Right forelimb (tissue), 1 donor: Measurements from ENCODE around the gene H19.

ENCODE experiments used
- DNase-seq: peaks from one replicate; pipeline ENCODE4 v3.0.0-alpha.2; 2018

H19 gene

DNA sequence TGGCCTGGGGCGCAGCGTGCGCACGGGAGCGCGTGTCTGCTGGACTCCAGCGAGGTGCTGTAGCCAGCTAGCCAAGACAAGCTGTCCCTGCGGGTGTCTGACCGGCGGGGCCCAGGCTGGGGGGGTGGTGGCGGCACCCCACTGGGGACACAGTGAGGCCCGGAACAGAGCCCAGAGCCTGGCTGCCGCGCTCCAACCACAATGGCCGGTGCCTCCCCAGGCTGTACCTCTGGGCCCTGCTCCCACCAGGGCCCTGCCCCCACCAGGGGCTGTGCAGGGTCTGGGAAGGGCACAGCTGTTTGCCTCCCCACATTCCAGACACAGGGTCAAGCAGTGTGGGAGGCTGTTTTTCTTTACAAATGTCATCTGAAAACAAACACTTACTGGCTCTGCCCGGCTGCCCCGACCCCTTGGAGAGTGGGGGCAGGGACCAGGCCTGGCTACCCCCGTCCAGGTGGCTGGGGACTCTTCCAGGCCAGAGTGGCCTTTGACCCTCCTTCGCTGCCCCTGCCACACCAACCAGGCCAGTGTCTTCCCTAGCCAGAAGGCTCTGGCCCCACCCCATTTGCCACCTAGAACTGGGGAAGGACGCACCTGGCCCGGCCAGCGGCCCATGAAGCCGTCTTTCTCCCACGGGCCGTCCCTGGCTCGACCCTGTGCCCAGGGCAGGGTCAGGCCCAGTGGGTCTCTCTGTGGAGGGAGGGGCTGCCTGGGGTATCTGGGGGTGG, 14.6 kb downstream of the H19 start:
- no peak for DNase-seq

DNA sequence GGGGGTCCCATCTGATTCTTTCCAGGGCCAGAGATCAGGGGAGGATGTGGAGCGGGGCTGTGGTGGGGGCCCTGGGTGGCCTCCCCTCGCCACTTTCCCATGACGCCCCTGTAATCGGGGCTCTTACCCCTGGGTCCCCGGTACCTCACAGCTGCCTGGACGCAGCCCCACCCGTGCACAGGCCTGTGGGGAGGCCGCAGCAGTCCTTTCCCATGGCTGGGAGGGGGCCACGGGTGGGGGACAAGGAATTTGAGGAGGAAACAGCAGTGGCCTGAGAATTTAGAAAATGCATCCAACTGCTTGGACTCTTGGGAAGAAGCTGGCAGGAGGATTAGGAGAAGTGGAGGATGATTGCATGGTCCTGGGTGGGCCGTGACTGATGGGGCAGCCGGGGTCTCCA, 18.0 kb downstream of the H19 start:
- no peak for DNase-seq

GRCh38 chr11:1978720-1979473, 18.7 kb downstream of the H19 start:
- DNase-seq = no peak

DNA sequence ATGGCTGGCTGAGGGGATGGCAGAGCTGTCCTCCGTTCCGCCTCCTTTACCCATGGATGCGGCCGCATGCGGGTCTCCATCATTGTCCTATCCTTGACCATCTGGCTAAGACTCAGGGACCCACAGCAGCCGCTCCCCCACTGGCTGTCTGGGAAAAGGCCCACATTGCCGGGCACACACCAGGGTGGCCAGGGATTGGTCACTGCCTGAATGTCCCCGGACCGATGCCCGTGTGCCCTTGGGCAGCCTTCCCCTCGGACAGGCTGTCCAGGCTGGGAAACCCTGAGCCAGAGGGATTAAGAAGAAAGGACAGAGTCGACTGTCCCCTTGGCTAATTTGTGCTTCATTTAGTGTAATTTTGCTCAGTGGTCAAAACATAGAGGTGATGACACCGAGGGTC, 22.5 kb downstream of the H19 start:
- no peak for DNase-seq

- DNase-seq = no peak
Measured at GRCh38 chr11:1970956-1971355, 26.7 kb downstream of the H19 start.

DNA sequence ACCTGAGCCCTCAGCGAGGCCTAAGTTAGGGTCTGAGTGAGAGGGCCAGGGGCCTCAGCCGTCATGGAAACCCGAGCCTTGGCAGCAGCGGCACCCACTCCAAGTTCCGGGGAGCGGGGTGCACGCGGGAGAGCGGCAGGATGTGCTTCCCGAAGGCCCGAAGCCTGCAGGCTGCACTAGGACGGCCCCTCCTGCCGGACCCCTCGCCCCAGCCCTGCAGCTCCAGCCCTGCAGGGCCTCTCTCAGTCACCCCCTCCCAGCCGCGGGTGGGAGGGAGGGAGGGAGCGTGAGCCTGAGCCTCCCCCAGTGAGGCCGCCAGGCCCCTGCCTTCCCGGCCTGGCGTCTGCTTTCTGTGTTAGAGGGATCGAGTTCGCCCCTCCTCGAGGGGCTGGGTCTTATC, 27.9 kb downstream of the H19 start:
- no peak for DNase-seq

DNA sequence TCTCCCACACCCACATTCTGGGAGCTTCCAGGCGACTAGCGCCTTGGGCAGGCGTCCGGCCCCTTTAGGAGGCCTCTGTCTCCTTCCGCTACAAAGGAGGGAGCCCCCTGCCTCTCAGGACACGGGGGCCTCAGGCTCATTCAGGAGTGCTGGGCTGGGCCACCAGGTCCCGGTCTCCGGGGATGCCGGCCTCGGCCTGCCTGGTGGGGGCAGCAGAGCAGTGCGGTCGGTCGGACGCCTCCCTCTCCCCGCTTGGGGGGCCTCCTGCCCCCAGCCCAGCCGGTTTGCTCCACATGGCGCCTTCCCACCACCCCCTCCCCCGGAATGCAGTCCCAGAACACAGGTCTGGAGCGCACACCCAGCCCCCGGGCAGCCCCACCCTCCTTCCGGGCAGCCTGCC, 28.6 kb downstream of the H19 start:
- DNase-seq = no peak

GRCh38 chr11:1968454-1969002, 29.1 kb downstream of the H19 start:
- DNase-seq = no peak

DNA sequence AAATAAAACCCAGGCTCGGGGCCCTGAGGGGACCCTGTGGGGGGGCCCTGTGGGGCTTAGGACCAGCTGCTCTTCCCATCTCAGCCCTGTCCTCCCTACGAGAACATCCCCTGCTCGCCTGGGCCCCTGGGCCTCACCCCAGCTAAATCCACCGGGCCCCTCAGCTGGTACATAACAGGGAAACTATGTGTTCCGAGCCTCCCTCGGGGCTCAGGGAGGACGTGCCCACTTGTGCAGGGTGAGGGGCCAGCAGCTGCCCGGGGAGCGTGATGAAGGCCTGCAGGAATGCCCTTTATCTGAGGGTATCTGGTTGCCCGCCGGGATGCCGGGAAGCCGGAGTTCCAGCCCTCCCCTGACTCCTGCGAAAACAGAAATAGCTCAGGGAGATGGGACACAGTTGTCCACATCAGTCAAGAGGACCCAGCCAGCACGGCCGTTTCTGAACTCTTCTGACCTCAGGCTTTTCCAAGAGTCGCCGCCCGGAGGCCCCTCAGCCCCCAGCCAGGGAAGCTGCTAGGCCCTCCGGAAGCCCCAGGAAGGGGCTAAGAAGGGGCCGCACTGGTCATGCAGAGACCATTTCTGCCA, 29.9 kb downstream of the H19 start:
- no peak for DNase-seq

DNA sequence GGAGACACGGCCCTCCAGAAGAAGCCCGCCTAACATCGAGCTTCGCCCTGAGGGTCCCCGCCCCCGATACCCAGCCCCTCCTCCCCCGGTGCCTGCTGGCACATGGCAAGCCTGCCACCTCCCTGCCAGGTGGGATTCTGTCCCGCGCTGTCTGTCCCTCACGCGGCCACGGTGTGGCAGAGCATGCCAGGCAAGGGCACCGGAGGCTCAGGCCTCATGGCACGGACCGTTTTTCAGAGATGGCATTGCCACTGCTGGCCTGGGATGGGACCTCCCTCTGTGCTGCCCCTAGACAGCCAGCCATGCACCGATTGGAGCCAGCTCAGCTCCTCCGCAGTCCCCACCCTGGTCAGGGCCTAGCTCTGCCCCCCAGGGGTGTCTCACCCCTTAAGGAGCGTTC, 31.1 kb downstream of the H19 start:
- DNase-seq = no peak

GRCh38 chr11:1964955-1965354, 32.7 kb downstream of the H19 start:
- DNase-seq = no peak

DNA sequence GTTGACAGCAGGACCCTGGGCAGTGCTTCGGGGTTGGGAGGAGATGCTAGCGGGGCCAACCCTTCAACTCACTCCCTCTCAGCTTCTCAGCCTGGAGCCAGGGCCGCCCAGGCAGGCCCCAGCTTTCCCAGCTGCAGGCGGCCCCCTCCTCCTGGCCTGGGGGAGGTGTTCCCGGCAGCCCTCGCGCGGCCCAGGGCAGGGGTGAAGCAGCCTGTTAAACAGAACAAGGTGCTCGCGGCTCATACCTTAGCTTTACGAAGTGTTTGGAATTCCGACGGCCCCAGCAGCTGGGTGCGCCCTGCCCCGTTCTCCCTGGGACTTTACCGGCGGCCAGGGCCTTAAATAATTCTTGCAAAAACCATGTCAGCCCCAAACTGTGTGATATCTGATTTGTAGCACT, 33.3 kb downstream of the H19 start:
- no peak for DNase-seq

GRCh38 chr11:1963864-1964263, 33.8 kb downstream of the H19 start:
- no peak for DNase-seq

DNA sequence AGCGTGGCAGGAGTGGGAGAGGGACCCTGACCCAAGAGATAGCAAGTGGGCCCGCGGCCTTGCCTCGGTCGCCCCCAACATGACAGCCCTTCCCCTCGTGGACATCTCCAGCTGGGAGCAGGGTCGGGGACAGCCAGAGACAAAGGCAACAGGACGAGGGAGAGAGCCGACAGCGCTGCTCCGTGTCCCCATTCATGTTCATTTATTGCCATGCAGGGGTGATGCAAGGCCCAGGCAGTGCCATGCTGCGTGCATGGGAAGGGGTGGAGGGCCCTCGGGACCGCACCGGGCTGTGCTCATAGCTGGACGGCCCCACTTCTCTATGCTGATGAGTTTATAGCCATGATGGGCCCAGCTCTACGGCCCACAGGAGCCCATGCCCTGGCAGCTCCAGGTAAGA, 37.9 kb downstream of the H19 start:
- no peak for DNase-seq

GRCh38 chr11:1958367-1958766, 39.3 kb downstream of the H19 start:
- DNase-seq = no peak

- no peak for DNase-seq
Measured at GRCh38 chr11:1953489-1954266, 44.0 kb downstream of the H19 start.

DNA sequence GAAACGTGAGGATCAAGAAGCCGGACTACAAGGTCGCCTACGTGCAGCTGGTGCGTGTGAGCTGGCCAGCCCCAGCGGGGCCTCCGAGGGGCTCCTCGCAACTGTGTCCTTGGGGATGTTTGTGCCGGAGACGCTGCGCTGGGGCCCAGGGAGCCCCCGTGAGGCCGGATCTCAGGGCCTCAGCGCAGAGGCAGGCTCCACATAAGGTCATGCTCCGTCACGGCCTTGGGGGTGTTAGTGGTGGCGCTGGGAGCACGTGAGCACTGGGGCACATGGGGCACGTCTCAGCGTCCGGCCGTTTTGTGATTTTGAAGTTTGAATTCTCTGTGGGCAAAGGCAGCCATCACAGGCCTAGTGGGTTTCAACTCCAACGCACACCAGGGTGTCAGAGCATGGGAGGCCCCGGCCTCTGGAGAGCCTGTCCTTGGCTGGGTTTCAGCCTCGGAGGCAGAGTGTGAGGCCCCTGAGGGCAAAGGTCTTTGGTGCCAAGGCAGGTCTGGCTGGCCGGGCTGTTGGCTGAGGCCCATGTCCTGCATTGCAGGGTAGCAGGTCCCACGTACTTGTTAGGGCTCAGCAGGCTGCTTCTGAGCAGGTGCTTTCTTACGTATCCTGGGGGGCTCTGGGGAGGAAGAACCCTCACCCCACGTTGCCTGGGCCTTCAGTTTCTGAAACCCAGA, 44.7 kb downstream of the H19 start:
- DNase-seq = no peak

DNA sequence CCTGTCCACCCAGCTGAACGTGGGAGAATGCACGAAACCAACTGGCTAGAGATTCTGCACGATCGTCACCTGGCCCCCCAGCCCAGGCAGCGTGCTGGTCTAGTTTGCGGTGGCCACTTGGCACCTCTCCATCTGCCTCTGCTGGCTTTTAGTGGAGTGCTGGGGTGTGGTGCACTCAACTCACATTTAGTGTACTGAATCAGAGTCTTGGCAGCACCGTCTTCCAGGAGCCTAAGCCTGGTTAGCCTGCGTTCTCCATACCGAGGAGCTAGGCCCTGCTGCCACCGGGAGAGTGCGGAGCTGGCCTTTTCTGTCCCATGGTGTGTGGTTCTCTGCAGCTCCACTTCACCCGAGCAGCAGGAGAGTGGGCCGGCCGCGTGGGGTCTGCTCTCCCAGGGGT, 47.7 kb downstream of the H19 start:
- no peak for DNase-seq

- DNase-seq = no peak
Measured at GRCh38 chr11:1949302-1949701, 48.3 kb downstream of the H19 start.

DNA sequence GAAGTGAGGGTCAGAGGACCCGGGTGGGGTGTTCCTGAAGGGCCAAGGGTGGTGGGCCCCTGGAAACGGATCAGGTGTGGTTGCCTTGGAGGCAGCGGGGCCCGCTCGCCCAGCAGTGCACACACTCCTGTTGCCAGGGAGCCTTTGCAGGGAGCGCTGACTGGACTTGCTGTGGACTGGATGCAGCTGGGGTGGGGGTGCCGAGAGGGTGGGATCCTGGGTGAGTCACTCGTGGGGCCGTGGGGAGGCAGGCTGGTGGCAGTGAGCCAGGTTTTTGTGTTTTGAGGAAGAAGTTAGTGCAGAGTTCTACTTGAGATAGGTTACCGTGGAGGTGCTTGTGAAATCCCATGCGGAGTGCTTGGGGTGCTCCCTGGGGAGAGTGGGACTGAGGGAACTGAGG, 49.3 kb downstream of the H19 start:
- DNase-seq = no peak

- DNase-seq = no peak
Measured at GRCh38 chr11:1947592-1948237, 49.9 kb downstream of the H19 start.
